Testis (tissue), 3 donors: Measurements from ENCODE around the gene HMCN2. TPM values are rescaled to one million over a fixed set of nuclear protein-coding genes. Genes with fewer than 3 reads are reported as not detected.

Experiments
- DNase-seq: peaks from one replicate; pipeline ENCODE4 v3.0.0-alpha.2; 2019
- H3K27ac ChIP-seq, 2 donors: fragments of 200-600 bp; sonication (generic); one replicate each; pipeline ENCODE4 v1.5.1; 2019
- H3K27me3 ChIP-seq: fragments of 200-600 bp; sonication (generic); one replicate; pipeline ENCODE4 v1.5.1; 2019
- H3K36me3 ChIP-seq: fragments of 200-600 bp; sonication (generic); one replicate; pipeline ENCODE4 v1.5.1; 2017; ENCODE audit warnings: low read depth; ENCODE audit errors: missing control alignments
- H3K4me1 ChIP-seq: fragments of 200-600 bp; sonication (generic); one replicate; pipeline ENCODE4 v1.5.1; 2019
- H3K4me3 ChIP-seq, 2 donors: fragments of 200-600 bp; sonication (generic); one replicate each; pipeline ENCODE4 v1.5.1; 2017 to 2019
- H3K9me3 ChIP-seq: fragments of 200-600 bp; sonication (generic); one replicate; pipeline ENCODE4 v1.5.1; 2017
- POLR2A ChIP-seq: fragments of 450-650 bp; IDR thresholded peaks from one replicate; pipeline ENCODE4 v1.6.1; 2017; ENCODE audit warnings: antibody characterized with exemption, mild to moderate bottlenecking, moderate library complexity
- WGBS, 2 donors: methylation state at CpG; one replicate each; pipeline ENCODE4 v1.1.5; 2018; 5-methylcytosine and 5-hydroxymethylcytosine counted together
- intact Hi-C: fragments of 100-400 bp; cut with DNase I; formaldehyde crosslinking; loops from one replicate; pipeline ENCODE4 v1.15.1; 2023; ENCODE audit warnings: low total_unique reads
- polyA plus RNA-seq: library from polyadenylated mRNA; stranded (reverse); fragments of 350-450 nt; fragmentation: Illumina TruSeq; extraction: RNeasy Lipid Tissue Mini Kit (QIAGEN cat#74804); gene quantifications from one replicate; pipeline ENCODE4 v1.2.3, GENCODE V29; 2014; ENCODE audit warnings: low read depth, low replicate concordance; ENCODE audit not compliant: insufficient read depth
- total RNA-seq, 2 donors: library from RNA; depleted of rRNA; stranded (reverse); fragments of >200 nt; gene quantifications; one replicate each; pipeline ENCODE4 v1.2.3, GENCODE V29; 2016
- TF ChIP-seq, protein P1 (sequence below), 3 experiments: fragments of 450-650 bp in 2 of 3; fragments of 200-600 bp in 1 of 3; sonication (generic) in 1 of 3; IDR thresholded peaks; one replicate each; pipeline ENCODE4 v1.5.1; 2016 to 2019; ENCODE audit warnings: antibody characterized with exemption in 3 of 3, mild to moderate bottlenecking in 2 of 3, moderate library complexity in 1 of 3

HMCN2 gene
- total and polyA plus RNA-seq, 3 donors from 2014 or later: 10.2 to 17.7 (median 15.5) TPM

GRCh38 chr9:130284249-130284625 is 18.7 kb downstream of the HMCN2 start:
- H3K4me3 ChIP-seq: no peak overlapping the region
- intact Hi-C loops: no loop called here
- no peak overlapping the region for H3K27ac ChIP-seq
- TF ChIP-seq, protein P1, sequence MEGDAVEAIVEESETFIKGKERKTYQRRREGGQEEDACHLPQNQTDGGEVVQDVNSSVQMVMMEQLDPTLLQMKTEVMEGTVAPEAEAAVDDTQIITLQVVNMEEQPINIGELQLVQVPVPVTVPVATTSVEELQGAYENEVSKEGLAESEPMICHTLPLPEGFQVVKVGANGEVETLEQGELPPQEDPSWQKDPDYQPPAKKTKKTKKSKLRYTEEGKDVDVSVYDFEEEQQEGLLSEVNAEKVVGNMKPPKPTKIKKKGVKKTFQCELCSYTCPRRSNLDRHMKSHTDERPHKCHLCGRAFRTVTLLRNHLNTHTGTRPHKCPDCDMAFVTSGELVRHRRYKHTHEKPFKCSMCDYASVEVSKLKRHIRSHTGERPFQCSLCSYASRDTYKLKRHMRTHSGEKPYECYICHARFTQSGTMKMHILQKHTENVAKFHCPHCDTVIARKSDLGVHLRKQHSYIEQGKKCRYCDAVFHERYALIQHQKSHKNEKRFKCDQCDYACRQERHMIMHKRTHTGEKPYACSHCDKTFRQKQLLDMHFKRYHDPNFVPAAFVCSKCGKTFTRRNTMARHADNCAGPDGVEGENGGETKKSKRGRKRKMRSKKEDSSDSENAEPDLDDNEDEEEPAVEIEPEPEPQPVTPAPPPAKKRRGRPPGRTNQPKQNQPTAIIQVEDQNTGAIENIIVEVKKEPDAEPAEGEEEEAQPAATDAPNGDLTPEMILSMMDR (IDR thresholded peaks at IDR 0.05): no peak
- TF ChIP-seq POLR2A: no peak
- no peaks in the 10 kb centered on the region for H3K27me3 ChIP-seq
- no peaks in the 10 kb centered on the region for H3K9me3 ChIP-seq
- H3K36me3 ChIP-seq: no peaks in the 10 kb centered on the region
- no peak for DNase-seq
- H3K4me1 ChIP-seq: peaks cover 5% of the 10 kb centered on the region
- WGBS, 2 donors: 61 to 84% methylated on average over 3 to 10 of the region's 10 CpGs

DNA sequence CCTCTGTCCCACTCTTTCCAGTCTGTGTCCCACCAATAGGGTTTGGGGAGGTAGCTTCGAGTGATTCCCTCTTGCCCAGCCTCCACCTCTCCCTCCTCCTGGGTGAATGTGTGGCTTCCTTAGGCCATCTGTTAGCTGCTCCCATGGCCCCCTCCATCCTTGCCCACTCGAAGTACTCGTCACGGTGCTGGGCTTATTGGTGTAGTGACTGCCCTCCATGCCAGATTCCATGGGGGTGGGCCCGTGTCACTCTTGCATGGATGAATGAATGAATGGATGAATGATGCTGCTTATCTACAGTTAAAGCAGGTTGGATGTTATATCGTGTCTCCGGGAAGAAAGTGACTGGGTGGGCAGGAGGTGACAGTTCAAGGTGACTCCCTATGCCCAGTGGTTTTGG is 19.1 kb downstream of the HMCN2 start:
- Histone ChIP-seq H3K4me1 (peaks cover 5% of the 10 kb centered on the region), H3K27ac (no peak overlapping the region), H3K9me3 (no peaks in the 10 kb centered on the region)

GRCh38 chr9:130285271-130285670 is 19.7 kb downstream of the HMCN2 start:
- intact Hi-C loops: no loop called here
- no peaks in the 10 kb centered on the region for H3K9me3 ChIP-seq
- H3K4me1 ChIP-seq: peaks cover 5% of the 10 kb centered on the region
- no peaks in the 10 kb centered on the region for H3K36me3 ChIP-seq
- no peaks in the 10 kb centered on the region for H3K27me3 ChIP-seq
- TF ChIP-seq, protein P1 (IDR thresholded peaks at IDR 0.05): no peak
- TF ChIP-seq POLR2A: no peak
- no peak for DNase-seq
- H3K4me3 ChIP-seq: no peak overlapping the region
- H3K27ac ChIP-seq: no peak overlapping the region
- 81 to 86% methylated on average over 9 of the region's 9 CpGs for WGBS, 2 donors

More for the DNA sequence above, 19.1 kb downstream of the HMCN2 start:
- intact Hi-C loops: no loop called here
- WGBS, 2 donors: 89 to 92% methylated on average over 7 of the region's 7 CpGs
- no peak overlapping the region for H3K4me3 ChIP-seq
- H3K36me3 ChIP-seq: no peaks in the 10 kb centered on the region
- TF ChIP-seq POLR2A: no peak
- TF ChIP-seq, protein P1 (IDR thresholded peaks at IDR 0.05): no peak
- H3K27me3 ChIP-seq: no peaks in the 10 kb centered on the region
- no peak for DNase-seq

- no peak overlapping the region for H3K27ac ChIP-seq
- H3K36me3 ChIP-seq: no peaks in the 10 kb centered on the region
- no peak overlapping the region for H3K4me3 ChIP-seq
- H3K27me3 ChIP-seq: no peaks in the 10 kb centered on the region
- TF ChIP-seq POLR2A: no peak
- TF ChIP-seq, protein P1 (IDR thresholded peaks at IDR 0.05): no peak
- H3K9me3 ChIP-seq: no peaks in the 10 kb centered on the region
- WGBS, 2 donors: 94 to 95% methylated on average over 11 to 17 of the region's 17 CpGs
- intact Hi-C loops: no loop called here
- peaks cover 5% of the 10 kb centered on the region for H3K4me1 ChIP-seq
- no peak for DNase-seq
These were observed 20.7 kb downstream of the HMCN2 start for GRCh38 chr9:130286072-130286770.
